ENCODE results near the gene NEDD9. TPM values are rescaled to one million over a fixed set of nuclear protein-coding genes. Genes with fewer than 3 reads are reported as not detected.

Gene NEDD9
- total RNA-seq, 1 experiment from 2014 or later, result 0.28 TPM

GRCh38 chr6:11219400-11219834, 13.1 kb downstream of the NEDD9 start:
- ChIA-PET CTCF (no interaction called here), POLR2A (no interaction called here)
- intact Hi-C loops (cut with micrococcal nuclease; ENCODE audit: unreplicated experiment), result no loop called here
- in situ Hi-C loops (cut with HindIII; ENCODE audit: low pct_unique_long_range_greater_than_20kb, low sequenced_read_pairs), result no loop called here
- Histone ChIP-seq H3K9me3 (ENCODE audit: control insufficient read depth, insufficient read depth, low read depth, low read length) (no peaks in the 10 kb centered on the region), H3K36me3 (ENCODE audit: control insufficient read depth, insufficient read depth, low read length) (no peaks in the 10 kb centered on the region), H3K4me1 (ENCODE audit: control insufficient read depth, insufficient read depth, low read length) (no peaks in the 10 kb centered on the region), H3K27me3 (ENCODE audit: control insufficient read depth, insufficient read depth, low read length) (no peaks in the 10 kb centered on the region), H3K4me3 (ENCODE audit: low read depth in 2 of 2, low read length in 2 of 2) (no peak overlapping the region), H3K27ac (ENCODE audit: low read length) (no peak overlapping the region)
- TF ChIP-seq SIN3A (IDR thresholded peaks at IDR 0.05; ENCODE audit: borderline replicate concordance, insufficient read depth, low read depth, low read length) (no peak), CTCF (IDR thresholded peaks at IDR 0.05) (no peak), REST (IDR thresholded peaks at IDR 0.05; ENCODE audit: insufficient read depth in 1 of 2, low read depth in 2 of 2, low read length in 1 of 2) (no peak), TCF7L2 (IDR thresholded peaks at IDR 0.05; ENCODE audit: low read depth, low read length) (no peak), POLR2AphosphoS5 (IDR thresholded peaks at IDR 0.05; ENCODE audit: low read depth, low read length) (no peak)
- no peak for ATAC-seq
- BruUV-seq (replicated peaks), result no TSS peak
- DNase-seq (ENCODE audit: low read depth, low spot score), result no peak

GRCh38 chr6:11218538-11219399, 13.7 kb downstream of the NEDD9 start:
- Histone ChIP-seq H3K4me1 (ENCODE audit: control insufficient read depth, insufficient read depth, low read length) (no peaks in the 10 kb centered on the region), H3K27me3 (ENCODE audit: control insufficient read depth, insufficient read depth, low read length) (no peaks in the 10 kb centered on the region), H3K36me3 (ENCODE audit: control insufficient read depth, insufficient read depth, low read length) (no peaks in the 10 kb centered on the region), H3K27ac (ENCODE audit: low read length) (no peak overlapping the region), H3K4me3 (ENCODE audit: low read depth in 2 of 2, low read length in 2 of 2) (no peak overlapping the region), H3K9me3 (ENCODE audit: control insufficient read depth, insufficient read depth, low read depth, low read length) (no peaks in the 10 kb centered on the region)
- no peak for DNase-seq (ENCODE audit: low read depth, low spot score)
- in situ Hi-C loops (cut with HindIII; ENCODE audit: low pct_unique_long_range_greater_than_20kb, low sequenced_read_pairs), result no loop called here
- ChIA-PET POLR2A (no interaction called here), CTCF (no interaction called here)
- TF ChIP-seq TCF7L2 (IDR thresholded peaks at IDR 0.05; ENCODE audit: low read depth, low read length) (no peak), REST (IDR thresholded peaks at IDR 0.05; ENCODE audit: insufficient read depth in 1 of 2, low read depth in 2 of 2, low read length in 1 of 2) (no peak)
- ATAC-seq, result no peak
- no TSS peak for BruUV-seq (replicated peaks)
- intact Hi-C loops (cut with micrococcal nuclease; ENCODE audit: unreplicated experiment), result no loop called here
